ENCODE data around the gene UPK3BL1.
"Not testable (repeated sequence)": the region's sequence is repeated elsewhere in the genome, so short reads cannot be mapped to it uniquely, and the experiment has no call there.

UPK3BL1 gene

GRCh38 chr7:102671166-102671955 lies 28.8 kb upstream of the UPK3BL1 start, which contains the start of gene POLR2J2:
POLR2J2 (minus strand) TSS chr7:102671663; CDS start chr7:102671601, 62 bp downstream.
- Histone ChIP-seq H3K4me3 (ENCODE audit: low read length) (peak within 1 kb of the TSS; percentile 64), H3K9ac (ENCODE audit: low read length) (peak within 1 kb of the TSS; percentile 30; the same call in 1 of the 2 replicates)
- not testable (repeated sequence) for H3K79me2 ChIP-seq (ENCODE audit: low read length); H3K4me1 ChIP-seq (ENCODE audit: low read length); H2AFZ ChIP-seq (ENCODE audit: low read depth, low read length); H3K4me2 ChIP-seq (ENCODE audit: low read length); H3K27me3 ChIP-seq (ENCODE audit: low read depth, low read length); H3K27ac ChIP-seq (ENCODE audit: low read length); H3K9me3 ChIP-seq (ENCODE audit: insufficient read depth, low read length); H3K36me3 ChIP-seq (replicated peaks; ENCODE audit: low read depth, low read length); H4K20me1 ChIP-seq (ENCODE audit: insufficient read depth, low read length)

GRCh38 chr7:102667523-102667922 lies 24.9 kb upstream of the UPK3BL1 start:
- H3K36me3 ChIP-seq (replicated peaks; ENCODE audit: low read depth, low read length); H3K27me3 ChIP-seq (ENCODE audit: low read depth, low read length); H4K20me1 ChIP-seq (ENCODE audit: insufficient read depth, low read length); H2AFZ ChIP-seq (ENCODE audit: low read depth, low read length); H3K79me2 ChIP-seq (ENCODE audit: low read length); H3K9me3 ChIP-seq (ENCODE audit: insufficient read depth, low read length); H3K9ac ChIP-seq (ENCODE audit: low read length); H3K4me3 ChIP-seq (ENCODE audit: low read length); H3K4me2 ChIP-seq (ENCODE audit: low read length); H3K4me1 ChIP-seq (ENCODE audit: low read length); H3K27ac ChIP-seq (ENCODE audit: low read length): not testable (repeated sequence)

- not testable (repeated sequence) for H2AFZ ChIP-seq (ENCODE audit: low read depth, low read length); H3K79me2 ChIP-seq (ENCODE audit: low read length); H3K36me3 ChIP-seq (replicated peaks; ENCODE audit: low read depth, low read length); H3K9ac ChIP-seq (ENCODE audit: low read length); H3K9me3 ChIP-seq (ENCODE audit: insufficient read depth, low read length); H3K4me3 ChIP-seq (ENCODE audit: low read length); H4K20me1 ChIP-seq (ENCODE audit: insufficient read depth, low read length); H3K4me2 ChIP-seq (ENCODE audit: low read length); H3K27me3 ChIP-seq (ENCODE audit: low read depth, low read length); H3K27ac ChIP-seq (ENCODE audit: low read length); H3K4me1 ChIP-seq (ENCODE audit: low read length)
Observed at GRCh38 chr7:102666850-102667249, 24.3 kb upstream of the UPK3BL1 start.

GRCh38 chr7:102664765-102665164 lies 22.2 kb upstream of the UPK3BL1 start:
- H3K9me3 ChIP-seq (ENCODE audit: insufficient read depth, low read length); H2AFZ ChIP-seq (ENCODE audit: low read depth, low read length); H3K4me2 ChIP-seq (ENCODE audit: low read length): not testable (repeated sequence)

GRCh38 chr7:102649924-102650323 lies 7.3 kb upstream of the UPK3BL1 start, which contains the start of gene SPDYE2B:
SPDYE2B (plus strand) TSS chr7:102650319; CDS start chr7:102652349, 2,030 bp downstream.
- H3K4me2 ChIP-seq (ENCODE audit: low read length); H3K9ac ChIP-seq (ENCODE audit: low read length); H2AFZ ChIP-seq (ENCODE audit: low read depth, low read length); H4K20me1 ChIP-seq (ENCODE audit: insufficient read depth, low read length); H3K4me1 ChIP-seq (ENCODE audit: low read length); H3K9me3 ChIP-seq (ENCODE audit: insufficient read depth, low read length); H3K27ac ChIP-seq (ENCODE audit: low read length); H3K4me3 ChIP-seq (ENCODE audit: low read length); H3K27me3 ChIP-seq (ENCODE audit: low read depth, low read length); H3K36me3 ChIP-seq (replicated peaks; ENCODE audit: low read depth, low read length); H3K79me2 ChIP-seq (ENCODE audit: low read length): not testable (repeated sequence)

More at GRCh38 chr7:102664765-102665164, 22.2 kb upstream of the UPK3BL1 start:
- H3K79me2 ChIP-seq (ENCODE audit: low read length); H3K27me3 ChIP-seq (ENCODE audit: low read depth, low read length); H3K4me3 ChIP-seq (ENCODE audit: low read length); H4K20me1 ChIP-seq (ENCODE audit: insufficient read depth, low read length); H3K4me1 ChIP-seq (ENCODE audit: low read length); H3K36me3 ChIP-seq (replicated peaks; ENCODE audit: low read depth, low read length); H3K9ac ChIP-seq (ENCODE audit: low read length); H3K27ac ChIP-seq (ENCODE audit: low read length): not testable (repeated sequence)

GRCh38 chr7:102647813-102648212 lies 5.2 kb upstream of the UPK3BL1 start:
- not testable (repeated sequence) for H3K4me2 ChIP-seq (ENCODE audit: low read length); H3K27ac ChIP-seq (ENCODE audit: low read length); H3K9ac ChIP-seq (ENCODE audit: low read length); H3K27me3 ChIP-seq (ENCODE audit: low read depth, low read length); H3K4me1 ChIP-seq (ENCODE audit: low read length); H3K9me3 ChIP-seq (ENCODE audit: insufficient read depth, low read length); H4K20me1 ChIP-seq (ENCODE audit: insufficient read depth, low read length); H3K79me2 ChIP-seq (ENCODE audit: low read length); H3K36me3 ChIP-seq (replicated peaks; ENCODE audit: low read depth, low read length); H2AFZ ChIP-seq (ENCODE audit: low read depth, low read length); H3K4me3 ChIP-seq (ENCODE audit: low read length)

- H3K9me3 ChIP-seq (ENCODE audit: insufficient read depth, low read length); H3K36me3 ChIP-seq (replicated peaks; ENCODE audit: low read depth, low read length); H3K4me1 ChIP-seq (ENCODE audit: low read length); H3K79me2 ChIP-seq (ENCODE audit: low read length); H3K27ac ChIP-seq (ENCODE audit: low read length); H4K20me1 ChIP-seq (ENCODE audit: insufficient read depth, low read length); H3K27me3 ChIP-seq (ENCODE audit: low read depth, low read length); H3K4me2 ChIP-seq (ENCODE audit: low read length); H3K9ac ChIP-seq (ENCODE audit: low read length); H3K4me3 ChIP-seq (ENCODE audit: low read length); H2AFZ ChIP-seq (ENCODE audit: low read depth, low read length): not testable (repeated sequence)
Observed at GRCh38 chr7:102643404-102643803, 813 bp upstream of the UPK3BL1 start.

GRCh38 chr7:102638848-102639247 lies 3.7 kb downstream of the UPK3BL1 start:
- H4K20me1 ChIP-seq (ENCODE audit: insufficient read depth, low read length); H3K27me3 ChIP-seq (ENCODE audit: low read depth, low read length); H3K9me3 ChIP-seq (ENCODE audit: insufficient read depth, low read length); H2AFZ ChIP-seq (ENCODE audit: low read depth, low read length); H3K27ac ChIP-seq (ENCODE audit: low read length); H3K9ac ChIP-seq (ENCODE audit: low read length); H3K79me2 ChIP-seq (ENCODE audit: low read length); H3K4me1 ChIP-seq (ENCODE audit: low read length); H3K36me3 ChIP-seq (replicated peaks; ENCODE audit: low read depth, low read length); H3K4me3 ChIP-seq (ENCODE audit: low read length); H3K4me2 ChIP-seq (ENCODE audit: low read length): not testable (repeated sequence)

GRCh38 chr7:102636956-102637355 lies 5.6 kb downstream of the UPK3BL1 start:
- H3K36me3 ChIP-seq (replicated peaks; ENCODE audit: low read depth, low read length); H2AFZ ChIP-seq (ENCODE audit: low read depth, low read length); H3K9ac ChIP-seq (ENCODE audit: low read length); H3K4me2 ChIP-seq (ENCODE audit: low read length); H3K27ac ChIP-seq (ENCODE audit: low read length); H3K27me3 ChIP-seq (ENCODE audit: low read depth, low read length); H3K4me1 ChIP-seq (ENCODE audit: low read length); H3K79me2 ChIP-seq (ENCODE audit: low read length); H3K4me3 ChIP-seq (ENCODE audit: low read length); H3K9me3 ChIP-seq (ENCODE audit: insufficient read depth, low read length); H4K20me1 ChIP-seq (ENCODE audit: insufficient read depth, low read length): not testable (repeated sequence)

- not testable (repeated sequence) for H3K4me1 ChIP-seq (ENCODE audit: low read length); H4K20me1 ChIP-seq (ENCODE audit: insufficient read depth, low read length); H3K9ac ChIP-seq (ENCODE audit: low read length); H3K79me2 ChIP-seq (ENCODE audit: low read length); H3K9me3 ChIP-seq (ENCODE audit: insufficient read depth, low read length); H3K4me2 ChIP-seq (ENCODE audit: low read length); H2AFZ ChIP-seq (ENCODE audit: low read depth, low read length); H3K27me3 ChIP-seq (ENCODE audit: low read depth, low read length); H3K36me3 ChIP-seq (replicated peaks; ENCODE audit: low read depth, low read length); H3K27ac ChIP-seq (ENCODE audit: low read length); H3K4me3 ChIP-seq (ENCODE audit: low read length)
Observed at GRCh38 chr7:102635354-102635753, 7.2 kb downstream of the UPK3BL1 start.

Measured in OCI-LY3 (cell line).